NCI-H774 (cell line): ENCODE results near the gene TMEM255B.
A peak's percentile ranks its signal among the peaks of the same experiment; 100 is the strongest.

Experiments used
- DNase-seq: peaks from one replicate; lab custom pipeline; 2025; lab: John Stamatoyannopoulos, UW

The TMEM255B gene

DNA sequence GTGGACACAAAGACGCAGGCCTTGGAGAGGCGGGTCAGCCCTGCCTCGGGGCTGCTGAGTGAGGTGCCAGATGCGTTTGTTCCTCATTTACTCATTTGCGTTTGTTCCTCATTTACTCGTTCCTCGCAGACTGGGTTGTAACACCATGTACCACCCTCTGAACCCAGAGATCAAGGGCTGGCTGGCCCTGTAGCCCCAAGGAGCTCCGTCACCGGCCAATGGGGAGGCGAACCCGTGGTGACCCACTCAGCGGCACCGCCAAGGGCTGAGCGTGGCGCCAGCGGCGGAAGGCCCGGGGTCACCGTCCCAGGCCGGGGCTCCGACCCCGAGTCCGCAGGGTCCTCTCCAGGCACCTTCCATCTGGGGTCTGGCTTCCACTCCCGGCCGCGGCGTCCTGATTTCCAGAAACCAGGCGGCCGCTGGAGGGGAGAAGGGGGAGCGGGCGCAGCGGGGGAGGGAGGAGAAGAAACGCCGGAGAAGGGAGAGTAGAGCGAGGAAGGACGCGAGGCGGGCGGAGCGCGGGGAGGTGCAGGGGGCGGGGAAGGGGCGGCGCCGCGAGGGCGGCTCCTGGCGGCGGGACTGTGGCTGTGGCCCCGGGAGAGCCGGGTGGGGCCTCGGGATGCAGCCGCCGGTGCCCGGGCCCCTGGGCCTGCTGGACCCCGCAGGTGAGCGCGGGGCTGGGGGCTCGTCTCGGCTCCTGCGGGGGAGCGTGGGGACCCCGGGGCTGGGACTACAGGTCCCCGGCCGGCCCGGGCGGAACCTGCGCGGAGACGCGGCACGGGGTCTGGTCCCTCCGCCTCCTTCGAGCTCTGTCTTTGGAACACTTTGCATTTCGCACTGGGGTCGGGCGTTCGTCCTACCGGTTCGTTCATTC lies at the start of gene TMEM255B:
Gene TMEM255B (plus strand): TSS at position 576 of the 874 bp plus-strand sequence. CDS start 44 bp downstream, at position 620.
- peak; percentile 90 for DNase-seq

DNA sequence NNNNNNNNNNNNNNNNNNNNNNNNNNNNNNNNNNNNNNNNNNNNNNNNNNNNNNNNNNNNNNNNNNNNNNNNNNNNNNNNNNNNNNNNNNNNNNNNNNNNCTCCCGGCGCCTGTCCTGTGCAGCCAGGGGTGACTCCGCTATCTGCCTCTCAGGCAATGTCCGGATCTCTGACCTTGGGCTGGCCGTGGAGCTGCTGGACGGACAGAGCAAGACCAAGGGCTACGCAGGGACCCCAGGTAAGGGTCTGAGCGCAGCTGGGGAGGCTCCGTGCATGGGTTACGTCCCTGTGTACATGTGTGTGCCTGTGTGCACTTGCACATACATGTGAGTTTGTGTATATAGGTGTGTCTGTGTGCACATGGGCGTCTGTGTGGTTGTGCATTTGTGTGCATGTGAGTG lies 36.1 kb upstream of the TMEM255B start:
- no peak for DNase-seq

DNA sequence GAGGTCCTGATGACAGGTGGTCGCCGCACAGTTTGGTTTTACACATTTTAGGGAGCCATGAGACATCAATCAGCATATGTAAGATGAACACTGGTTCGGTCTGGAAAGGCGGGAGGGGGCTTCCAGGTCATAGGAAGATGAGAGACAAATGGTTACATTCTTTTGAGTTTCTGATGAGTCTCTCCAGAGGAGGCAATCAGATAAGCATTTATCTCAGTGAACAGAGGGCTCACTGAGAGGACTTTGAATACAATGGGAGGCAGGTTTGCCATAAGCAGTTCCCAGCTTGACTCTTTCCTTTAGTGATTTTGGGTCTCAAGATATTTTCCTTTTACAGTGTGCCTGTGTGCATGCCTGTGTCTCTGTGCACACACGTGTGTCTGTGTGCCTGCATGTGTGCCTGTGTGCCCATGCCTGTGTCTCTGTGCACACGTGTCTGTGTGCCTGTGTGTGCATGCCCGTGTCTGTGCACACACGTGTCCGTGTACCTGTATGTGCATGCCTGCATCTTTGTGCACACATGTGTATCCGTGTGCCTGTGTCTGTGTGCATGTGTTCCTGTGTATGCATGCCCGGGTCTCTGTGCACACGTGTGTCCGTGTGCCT lies 35.5 kb upstream of the TMEM255B start:
- DNase-seq = no peak

DNA sequence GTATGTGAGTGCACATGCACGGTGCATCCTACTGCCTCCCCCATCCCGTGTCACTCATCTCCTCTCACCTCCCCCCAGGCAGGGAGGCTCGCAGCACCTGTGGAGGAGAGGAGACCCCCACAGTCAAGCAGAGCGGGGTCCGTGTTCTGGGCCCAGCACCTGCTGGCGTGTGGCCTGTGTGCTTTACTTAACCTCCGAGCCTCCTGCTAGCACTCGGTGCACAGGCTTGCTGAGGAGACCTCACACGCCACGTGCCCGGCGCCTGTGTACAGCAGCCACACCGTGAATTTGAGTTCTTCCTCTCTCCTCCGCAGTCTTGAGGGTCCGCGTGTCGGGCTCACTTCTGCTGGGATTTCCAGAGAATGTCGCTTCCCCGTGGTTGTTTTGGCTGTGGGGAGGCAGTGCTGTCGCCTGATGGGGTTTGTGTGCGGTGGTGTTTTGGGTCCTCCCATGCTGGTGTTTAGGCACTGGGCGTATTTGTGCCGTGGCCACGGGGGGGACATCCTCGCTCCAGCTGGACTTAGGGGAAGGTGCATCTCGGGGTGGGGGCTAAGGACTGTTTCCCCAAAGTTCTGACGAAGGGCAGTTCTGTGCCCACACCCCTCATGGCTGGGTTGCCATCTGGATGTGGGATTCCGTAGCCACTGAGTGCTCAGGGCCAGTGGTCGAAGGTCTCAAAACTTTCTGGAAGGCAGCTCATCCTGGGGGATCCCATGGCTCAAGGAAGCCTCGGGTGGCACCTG lies 34.8 kb upstream of the TMEM255B start:
- DNase-seq = no peak

DNA sequence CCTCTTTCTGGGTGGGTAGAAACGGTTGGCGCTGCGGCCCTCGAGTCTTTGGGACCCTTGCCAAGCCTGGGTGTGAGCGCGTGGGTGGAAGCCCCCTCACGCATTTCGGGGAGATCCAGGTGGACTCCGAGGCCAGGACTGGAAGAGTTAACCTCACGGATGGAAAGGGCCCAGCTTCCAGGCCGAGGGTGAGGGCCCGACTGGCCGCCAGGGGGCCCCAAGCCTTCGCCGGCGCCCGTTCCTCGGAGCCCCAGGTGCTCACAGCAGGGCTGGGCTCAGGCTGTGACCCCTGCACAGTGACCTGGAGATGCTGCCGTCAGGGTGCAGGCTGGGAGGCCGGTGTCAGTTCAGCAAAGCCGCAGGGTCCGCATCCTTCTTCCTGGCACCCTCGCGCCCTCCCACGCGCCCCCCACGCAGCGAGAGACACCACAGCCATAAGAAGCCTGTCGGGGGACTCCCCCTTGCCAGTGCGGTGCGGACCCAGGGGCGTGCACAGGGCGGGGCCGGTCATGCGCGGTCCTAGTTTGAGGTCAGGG lies 34.2 kb upstream of the TMEM255B start:
- DNase-seq = peak; percentile 97

DNA sequence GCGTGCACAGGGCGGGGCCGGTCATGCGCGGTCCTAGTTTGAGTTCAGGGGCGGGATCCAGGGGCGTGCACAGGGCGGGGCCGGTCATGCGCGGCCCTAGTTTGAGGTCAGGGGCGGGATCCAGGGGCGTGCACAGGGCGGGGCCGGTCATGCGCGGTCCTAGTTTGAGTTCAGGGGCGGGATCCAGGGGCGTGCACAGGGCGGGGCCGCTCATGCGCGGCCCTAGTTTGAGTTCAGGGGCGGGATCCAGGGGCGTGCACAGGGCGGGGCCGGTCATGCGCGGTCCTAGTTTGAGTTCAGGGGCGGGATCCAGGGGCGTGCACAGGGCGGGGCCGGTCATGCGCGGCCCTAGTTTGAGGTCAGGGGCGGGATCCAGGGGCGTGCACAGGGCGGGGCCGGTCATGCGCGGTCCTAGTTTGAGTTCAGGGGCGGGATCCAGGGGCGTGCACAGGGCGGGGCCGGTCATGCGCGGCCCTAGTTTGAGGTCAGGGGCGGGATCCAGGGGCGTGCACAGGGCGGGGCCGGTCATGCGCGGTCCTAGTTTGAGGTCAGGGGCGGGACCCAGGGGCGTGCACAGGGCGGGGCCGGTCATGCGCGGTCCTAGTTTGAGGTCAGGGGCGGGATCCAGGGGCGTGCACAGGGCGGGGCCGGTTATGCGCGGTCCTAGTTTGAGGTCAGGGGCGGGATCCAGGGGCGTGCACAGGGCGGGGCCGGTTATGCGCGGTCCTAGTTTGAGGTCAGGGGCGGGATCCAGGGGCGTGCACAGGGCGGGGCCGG lies 33.5 kb upstream of the TMEM255B start:
- peak; percentile 33 for DNase-seq

DNA sequence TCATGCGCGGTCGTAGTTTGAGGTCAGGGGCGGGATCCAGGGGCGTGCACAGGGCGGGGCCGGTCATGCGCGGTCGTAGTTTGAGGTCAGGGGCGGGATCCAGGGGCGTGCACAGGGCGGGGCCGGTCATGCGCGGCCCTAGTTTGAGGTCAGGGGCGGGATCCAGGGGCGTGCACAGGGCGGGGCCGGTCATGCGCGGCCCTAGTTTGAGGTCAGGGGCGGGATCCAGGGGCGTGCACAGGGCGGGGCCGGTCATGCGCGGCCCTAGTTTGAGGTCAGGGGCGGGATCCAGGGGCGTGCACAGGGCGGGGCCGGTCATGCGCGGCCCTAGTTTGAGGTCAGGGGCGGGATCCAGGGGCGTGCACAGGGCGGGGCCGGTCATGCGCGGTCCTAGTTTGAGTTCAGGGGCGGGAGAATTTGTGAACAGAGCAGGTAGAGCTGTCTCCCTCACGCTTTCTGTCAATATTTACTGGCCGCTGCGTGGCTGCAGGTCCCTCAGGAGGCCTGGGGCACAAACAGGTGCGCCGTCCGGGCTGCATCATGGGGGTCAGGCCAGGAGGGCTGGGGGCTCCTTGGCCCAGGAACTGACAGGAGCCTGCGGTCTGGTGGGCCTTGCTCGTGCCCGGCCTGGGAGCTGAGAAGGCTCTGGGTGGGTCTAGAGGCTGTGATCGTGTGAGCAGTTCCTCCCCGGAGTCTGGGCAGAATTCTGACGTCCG lies 32.8 kb upstream of the TMEM255B start:
- peak; percentile 92 for DNase-seq

DNA sequence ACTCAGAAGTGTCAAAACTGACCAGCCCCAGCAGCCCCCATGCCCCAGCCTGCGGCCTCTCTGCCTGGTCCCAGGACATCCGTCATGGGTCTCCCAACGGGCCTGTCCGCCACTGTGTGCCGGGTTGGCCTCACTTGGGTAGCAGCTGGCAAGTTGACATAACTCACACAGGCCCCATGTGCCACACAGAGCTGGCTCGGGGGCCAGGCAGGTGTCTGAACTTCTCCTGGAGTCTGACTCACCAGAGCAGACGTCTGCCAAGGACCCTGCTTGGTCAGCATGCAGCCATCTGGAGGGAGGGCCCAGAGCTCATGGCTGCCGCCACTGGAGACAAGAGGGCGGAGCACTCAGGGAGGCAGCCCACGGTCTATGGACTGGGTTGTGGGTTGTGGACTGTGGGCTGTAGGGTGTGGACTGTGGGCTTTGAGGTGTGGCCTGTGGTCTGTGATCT lies 32.0 kb upstream of the TMEM255B start:
- no peak for DNase-seq

DNA sequence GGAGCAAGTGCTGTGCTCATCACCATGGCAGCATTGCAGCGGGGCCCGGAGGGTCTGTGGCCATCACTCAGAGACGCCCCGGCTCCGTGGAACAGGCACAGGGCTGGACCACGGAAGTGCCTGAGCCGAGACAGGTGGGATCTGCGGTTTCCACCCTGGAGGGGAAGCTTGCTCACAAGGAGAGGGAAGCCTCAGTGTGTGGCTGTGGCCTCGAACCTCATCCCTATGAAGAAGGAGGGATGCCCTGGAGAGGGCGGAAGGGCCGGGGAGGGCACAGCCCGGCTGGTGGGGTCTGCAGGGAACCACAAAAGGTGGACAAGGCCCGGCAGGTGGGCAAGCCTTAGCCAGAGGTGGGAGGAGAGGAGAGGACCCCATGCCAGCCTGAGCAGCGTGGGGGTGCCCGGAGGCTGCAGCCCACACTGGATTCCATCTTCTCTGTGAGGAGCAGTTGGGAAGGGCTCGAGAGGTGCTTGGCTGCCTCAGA lies 30.4 kb upstream of the TMEM255B start:
- no peak for DNase-seq

DNA sequence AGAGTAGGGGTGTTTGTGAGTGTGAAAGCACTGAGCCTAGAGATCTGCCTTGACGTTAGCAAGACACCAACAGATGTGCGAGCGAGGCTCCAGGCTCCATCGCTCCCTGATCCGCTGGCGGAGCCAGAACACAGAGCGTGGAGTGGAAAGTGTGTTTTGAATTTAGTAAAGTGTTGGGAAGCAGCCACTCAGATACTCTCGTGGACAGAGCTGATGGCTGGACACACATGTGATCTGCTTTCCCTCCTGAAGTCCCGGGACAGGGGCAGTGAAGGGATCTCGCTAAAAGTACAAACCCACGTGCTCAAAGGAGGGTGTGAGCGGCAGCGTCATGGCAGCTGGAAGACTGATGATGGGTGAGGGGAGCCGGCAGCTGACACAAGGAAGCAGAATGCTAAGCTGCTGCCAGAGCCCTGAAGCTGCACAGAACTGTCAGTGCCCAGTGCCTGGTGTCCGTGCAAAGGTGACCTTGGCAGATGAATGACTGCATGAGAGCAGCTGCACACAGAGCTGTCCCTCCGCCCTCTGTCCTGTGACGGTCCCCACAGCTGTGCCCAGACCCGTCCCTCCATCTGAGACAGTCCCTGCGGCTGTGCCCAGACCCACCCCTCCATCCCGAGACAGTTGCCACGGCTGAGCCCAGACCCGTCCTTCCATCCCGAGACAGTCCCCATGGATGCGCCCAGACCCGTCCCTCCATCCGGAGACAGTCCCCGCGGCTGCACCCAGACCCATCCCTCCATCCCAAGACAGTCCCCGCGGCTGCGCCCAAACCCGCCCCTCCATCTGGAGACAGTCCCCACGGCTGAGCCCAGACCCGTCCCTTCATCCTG lies 29.6 kb upstream of the TMEM255B start:
- DNase-seq = no peak

DNA sequence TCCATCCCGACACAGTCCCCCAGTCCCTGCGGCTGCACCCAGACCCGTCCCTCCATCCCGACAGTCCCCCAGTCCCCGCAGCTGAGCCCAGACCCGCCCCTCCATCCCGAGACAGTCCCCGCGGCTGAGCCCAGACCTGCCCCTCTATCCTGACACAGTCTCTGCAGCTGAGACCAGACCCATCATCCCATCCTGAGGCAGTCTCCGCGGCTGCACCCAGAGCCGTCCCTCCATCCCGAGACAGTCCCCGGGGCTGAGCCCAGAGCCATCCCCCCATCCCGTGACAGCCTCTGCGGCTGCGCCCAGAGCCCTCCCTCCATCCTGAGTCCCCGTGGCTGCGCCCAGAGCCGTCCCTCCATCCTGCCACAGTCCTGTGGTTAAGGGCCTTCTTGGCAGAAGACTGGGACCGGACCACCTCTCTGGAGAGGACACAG lies 28.8 kb upstream of the TMEM255B start:
- DNase-seq = no peak

DNA sequence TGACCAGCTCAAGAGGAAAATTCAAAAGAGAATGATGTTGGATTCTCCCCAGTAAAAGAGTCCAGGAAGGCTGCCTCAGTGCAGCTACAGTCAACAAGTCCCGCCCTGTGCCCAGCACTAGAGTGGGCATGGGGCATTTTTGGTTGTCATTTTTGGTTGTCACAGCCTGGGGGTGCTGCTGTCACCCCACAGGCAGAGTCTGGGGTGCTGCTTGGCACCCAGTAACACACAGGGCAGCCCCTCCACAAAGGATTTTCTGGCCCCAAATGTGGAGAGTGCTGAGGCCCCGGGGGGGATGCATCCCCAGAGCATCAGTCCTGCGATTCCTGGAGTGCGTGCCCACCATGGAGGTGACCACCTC lies 28.2 kb upstream of the TMEM255B start:
- DNase-seq = no peak

DNA sequence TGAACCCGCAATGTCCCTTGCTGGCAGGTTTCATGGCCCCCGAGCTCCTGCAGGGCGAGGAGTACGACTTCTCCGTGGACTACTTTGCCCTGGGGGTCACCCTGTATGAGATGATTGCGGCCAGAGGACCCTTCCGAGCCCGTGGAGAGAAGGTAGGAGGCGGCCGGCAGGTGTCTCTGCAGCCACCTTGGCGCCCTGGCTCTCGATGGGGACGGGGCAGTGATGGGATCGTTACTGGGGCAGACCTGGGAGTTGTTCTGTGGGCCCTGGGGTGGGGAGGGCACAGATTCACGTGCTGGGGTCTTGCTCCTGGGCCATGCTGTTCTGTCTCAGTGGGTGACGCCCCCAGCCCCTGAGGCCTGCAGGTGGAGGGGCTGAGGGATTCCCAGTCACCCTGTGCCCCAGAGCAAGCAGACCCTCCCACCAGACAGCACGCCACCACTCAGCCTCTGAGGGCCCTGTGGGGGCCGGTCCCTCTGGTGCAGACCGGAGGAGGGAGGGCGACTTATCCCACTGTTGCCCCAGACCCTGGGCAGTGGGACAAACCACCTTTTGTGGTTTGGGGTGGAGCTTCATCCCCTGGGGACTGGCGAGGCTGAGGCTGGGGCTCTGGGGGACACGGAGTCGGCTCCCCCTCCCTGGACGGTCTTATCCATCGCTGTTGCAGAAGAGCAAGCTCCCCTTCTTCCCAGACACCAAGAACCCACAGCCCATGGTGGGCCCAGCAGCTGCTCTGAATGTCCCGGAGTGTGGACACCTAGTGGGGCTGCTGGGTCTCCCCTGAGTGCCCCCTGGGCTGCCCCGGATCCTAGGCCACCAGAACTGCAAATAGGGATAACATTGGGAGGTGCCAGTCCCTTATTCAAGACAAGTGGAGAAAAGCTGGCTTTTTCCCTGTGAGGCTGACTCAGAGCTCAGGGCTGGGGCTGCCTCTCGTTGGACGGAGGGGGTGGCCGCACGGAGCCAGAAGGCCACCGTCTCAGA lies 27.5 kb upstream of the TMEM255B start:
- no peak for DNase-seq

DNA sequence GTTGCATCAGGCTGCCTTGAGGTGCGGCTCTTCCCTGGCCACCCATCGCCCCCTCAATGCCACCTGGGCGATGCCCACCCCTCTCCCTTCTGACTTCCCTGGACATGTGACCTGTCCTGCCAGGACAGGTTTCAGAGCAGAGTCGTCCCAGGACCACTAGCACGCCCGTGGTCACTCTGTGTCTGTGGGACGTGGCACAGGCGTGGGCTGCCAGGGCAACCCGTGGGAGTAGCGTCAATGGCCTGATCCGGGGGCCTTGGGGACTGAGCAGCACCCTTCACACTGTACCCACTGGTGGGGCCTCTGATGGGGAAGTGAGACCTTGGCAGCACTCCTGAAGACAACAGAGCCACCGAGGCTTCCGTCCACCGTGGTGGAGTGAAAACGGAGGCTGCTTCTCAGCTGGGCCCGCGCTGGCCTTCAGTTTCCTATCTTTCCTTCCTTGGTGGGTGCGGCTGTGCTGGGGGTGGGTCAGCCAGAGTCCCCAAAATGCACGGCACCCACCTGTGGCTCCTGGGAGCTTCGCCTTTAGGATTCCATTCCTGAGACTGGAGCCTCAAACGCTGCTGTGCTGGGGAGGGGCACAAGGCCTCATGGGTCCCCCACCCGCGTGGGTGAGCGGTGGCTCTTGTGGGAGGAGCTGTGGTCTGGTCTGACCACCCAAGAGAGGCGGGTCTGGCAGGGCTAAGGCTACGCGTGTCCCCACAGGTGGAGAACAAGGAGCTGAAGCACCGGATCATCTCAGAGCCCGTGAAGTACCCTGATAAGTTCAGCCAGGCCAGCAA lies 26.7 kb upstream of the TMEM255B start:
- DNase-seq = no peak

DNA sequence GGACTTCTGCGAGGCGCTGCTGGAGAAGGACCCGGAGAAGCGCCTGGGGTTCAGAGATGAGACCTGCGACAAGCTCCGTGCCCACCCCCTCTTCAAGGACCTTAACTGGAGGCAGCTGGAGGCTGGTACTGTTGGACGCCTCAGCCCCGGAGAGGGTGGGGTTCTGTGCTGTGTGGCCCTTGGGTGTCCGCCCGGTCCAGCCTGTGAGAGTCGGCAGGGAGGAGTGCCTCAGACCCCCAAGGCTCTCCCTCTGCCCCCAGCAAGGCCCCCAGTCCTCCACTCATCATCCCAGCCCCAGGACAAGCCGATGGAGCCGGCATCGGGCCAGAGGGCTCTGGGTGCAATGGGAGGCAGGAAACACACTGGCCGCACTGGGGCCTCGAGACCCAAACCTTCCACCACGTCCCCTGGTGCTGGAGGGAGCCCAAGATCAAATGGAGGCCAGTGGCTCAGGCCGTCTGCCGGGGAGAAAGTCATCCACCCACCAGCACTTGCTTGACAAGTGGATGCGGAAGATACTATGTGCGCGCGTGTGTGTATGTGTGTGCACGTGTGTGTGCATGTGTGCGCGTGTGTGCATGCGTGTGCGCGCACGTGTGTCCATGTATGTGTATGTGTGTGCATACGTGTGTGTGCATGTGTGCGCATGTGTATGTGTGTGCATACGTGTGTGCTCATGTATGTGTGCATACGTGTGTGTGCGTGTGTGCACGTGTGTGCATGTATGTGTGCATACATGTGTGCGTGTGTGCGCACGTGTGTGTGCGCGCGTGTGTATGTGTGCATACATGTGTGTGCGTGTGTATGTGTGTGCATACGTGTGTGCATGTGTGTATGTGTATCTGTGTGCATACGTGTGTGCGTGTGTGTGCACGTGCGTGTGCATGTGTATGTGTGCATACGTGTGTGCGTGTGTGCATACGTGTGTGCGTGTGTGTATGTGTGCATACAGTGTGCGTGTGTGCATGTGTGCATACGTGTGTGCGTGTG lies 25.8 kb upstream of the TMEM255B start:
- DNase-seq = no peak

DNA sequence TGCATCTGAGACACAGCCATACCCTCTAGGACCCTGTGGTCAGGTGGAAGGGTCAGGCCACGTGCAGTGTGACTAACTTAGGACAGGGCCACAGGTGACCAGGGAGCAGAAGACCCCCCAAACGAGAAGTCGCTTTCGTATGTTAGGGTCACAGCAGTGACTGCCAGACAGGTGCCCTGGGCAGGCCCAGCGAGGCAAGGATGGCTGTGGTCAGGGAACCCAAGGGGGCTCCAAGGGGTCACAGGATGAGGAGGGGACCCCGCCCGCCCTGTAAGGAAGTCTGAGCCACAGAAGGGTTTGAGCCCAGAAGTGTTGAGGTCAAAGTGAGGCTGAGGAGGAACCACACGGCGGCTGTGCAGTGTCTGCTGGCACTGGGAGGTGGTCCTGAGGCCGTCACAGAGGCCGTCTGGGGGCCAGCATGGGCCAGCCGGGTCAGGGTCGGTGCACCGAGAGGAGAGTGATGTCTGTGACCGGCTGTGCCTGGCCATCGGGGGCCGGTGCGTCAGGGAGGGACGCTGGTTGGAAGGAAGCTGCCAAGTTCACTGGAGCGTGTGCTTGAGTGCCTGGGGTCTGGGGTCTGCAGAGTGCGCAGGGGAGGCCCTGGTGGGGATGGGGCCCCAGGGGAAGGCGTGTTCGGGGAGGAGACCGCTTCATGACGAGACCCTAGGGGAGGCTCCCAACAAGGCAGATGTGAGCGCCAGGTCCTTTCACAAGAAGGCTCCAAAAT lies 24.8 kb upstream of the TMEM255B start:
- DNase-seq = no peak
